ENCODE data around the gene DRD1.

Gene DRD1

GRCh38 chr5:175444905-175445456, 999 bp upstream of the DRD1 start:
- H3K27me3 ChIP-seq (ENCODE audit: control insufficient read depth, insufficient read depth, low read length), result peaks cover 4% of the 10 kb centered on the region
- H3K4me3 ChIP-seq (ENCODE audit: low read depth, low read length), result no peak overlapping the region
- H3K27ac ChIP-seq, result no peak overlapping the region
- no peaks in the 10 kb centered on the region for H3K9me3 ChIP-seq (ENCODE audit: control insufficient read depth, low read length)
- H2AFZ ChIP-seq, result peak overlapping the region; percentile 91
- TF ChIP-seq CTCF (IDR thresholded peaks at IDR 0.05), result no peak
- H3K79me2 ChIP-seq, result no peaks in the 10 kb centered on the region
- H3K4me1 ChIP-seq, result peaks cover 7% of the 10 kb centered on the region
- no peak overlapping the region for H3K9ac ChIP-seq
- H3K36me3 ChIP-seq (ENCODE audit: control insufficient read depth, insufficient read depth, low read length), result no peaks in the 10 kb centered on the region
- peak overlapping the region; percentile 45 for H3K4me2 ChIP-seq (ENCODE audit: low read length)

GRCh38 chr5:175443514-175444059, 395 bp downstream of the DRD1 start:
- Histone ChIP-seq H3K9me3 (ENCODE audit: control insufficient read depth, low read length) (no peaks in the 10 kb centered on the region), H3K79me2 (no peaks in the 10 kb centered on the region), H3K4me2 (ENCODE audit: low read length) (no peak overlapping the region), H3K9ac (peak overlapping the region; percentile 23), H3K27ac (peak overlapping the region; percentile 46), H3K36me3 (ENCODE audit: control insufficient read depth, insufficient read depth, low read length) (no peaks in the 10 kb centered on the region), H3K27me3 (ENCODE audit: control insufficient read depth, insufficient read depth, low read length) (peaks cover 4% of the 10 kb centered on the region), H2AFZ (peak overlapping the region; percentile 91), H3K4me1 (peaks cover 7% of the 10 kb centered on the region), H3K4me3 (ENCODE audit: low read depth, low read length) (no peak overlapping the region)
- TF ChIP-seq CTCF (IDR thresholded peaks at IDR 0.05), result no peak

- Histone ChIP-seq H3K4me2 (ENCODE audit: low read length) (no peak overlapping the region), H3K4me1 (peaks cover 2% of the 10 kb centered on the region), H3K9me3 (ENCODE audit: control insufficient read depth, low read length) (no peaks in the 10 kb centered on the region), H3K36me3 (ENCODE audit: control insufficient read depth, insufficient read depth, low read length) (no peaks in the 10 kb centered on the region), H3K79me2 (no peaks in the 10 kb centered on the region), H3K9ac (no peak overlapping the region), H3K27me3 (ENCODE audit: control insufficient read depth, insufficient read depth, low read length) (no peaks in the 10 kb centered on the region), H2AFZ (no peak overlapping the region), H3K4me3 (ENCODE audit: low read depth, low read length) (no peak overlapping the region), H3K27ac (no peak overlapping the region)
- TF ChIP-seq CTCF (IDR thresholded peaks at IDR 0.05), result no peak
Measured at GRCh38 chr5:175438234-175438857, 5.6 kb downstream of the DRD1 start.

- no peaks in the 10 kb centered on the region for H3K9me3 ChIP-seq (ENCODE audit: control insufficient read depth, low read length)
- H3K4me1 ChIP-seq, result no peaks in the 10 kb centered on the region
- no peak overlapping the region for H3K4me2 ChIP-seq (ENCODE audit: low read length)
- no peak for TF ChIP-seq CTCF (IDR thresholded peaks at IDR 0.05)
- no peak overlapping the region for H2AFZ ChIP-seq
- H3K27ac ChIP-seq, result no peak overlapping the region
- H3K27me3 ChIP-seq (ENCODE audit: control insufficient read depth, insufficient read depth, low read length), result no peaks in the 10 kb centered on the region
- H3K9ac ChIP-seq, result no peak overlapping the region
- H3K4me3 ChIP-seq (ENCODE audit: low read depth, low read length), result no peak overlapping the region
- H3K79me2 ChIP-seq, result no peaks in the 10 kb centered on the region
- H3K36me3 ChIP-seq (ENCODE audit: control insufficient read depth, insufficient read depth, low read length), result no peaks in the 10 kb centered on the region
Measured at GRCh38 chr5:175436359-175436758, 7.6 kb downstream of the DRD1 start.

- Histone ChIP-seq H3K9me3 (ENCODE audit: control insufficient read depth, low read length) (no peaks in the 10 kb centered on the region), H3K79me2 (no peaks in the 10 kb centered on the region), H3K9ac (no peak overlapping the region)
Measured at GRCh38 chr5:175434800-175435199, 9.2 kb downstream of the DRD1 start.

More at GRCh38 chr5:175434800-175435199, 9.2 kb downstream of the DRD1 start:
- H3K4me2 ChIP-seq (ENCODE audit: low read length), result no peak overlapping the region
- no peak overlapping the region for H3K27ac ChIP-seq
- H2AFZ ChIP-seq, result peak overlapping the region; percentile 31
- no peaks in the 10 kb centered on the region for H3K4me1 ChIP-seq
- no peak for TF ChIP-seq CTCF (IDR thresholded peaks at IDR 0.05)
- no peaks in the 10 kb centered on the region for H3K36me3 ChIP-seq (ENCODE audit: control insufficient read depth, insufficient read depth, low read length)
- no peaks in the 10 kb centered on the region for H3K27me3 ChIP-seq (ENCODE audit: control insufficient read depth, insufficient read depth, low read length)
- H3K4me3 ChIP-seq (ENCODE audit: low read depth, low read length), result no peak overlapping the region

Data from parathyroid adenoma (tissue), 2 donors.